ENCODE results near the gene COL4A1.
"Not testable (repeated sequence)": the region's sequence is repeated elsewhere in the genome, so short reads cannot be mapped to it uniquely, and the experiment has no call there.

The COL4A1 gene

GRCh38 chr13:110323172-110323891 is 16.4 kb upstream of the COL4A1 start:
- Histone ChIP-seq H3K27me3 (ENCODE audit: control insufficient read depth in 1 of 2, insufficient read depth in 2 of 2, low read length in 2 of 2) (no peaks in the 10 kb centered on the region), H3K4me1 (ENCODE audit: control insufficient read depth, insufficient read depth, low read length) (peaks cover 87% of the 10 kb centered on the region), H3K4me3 (ENCODE audit: low read length in 2 of 2) (peak overlapping the region in 1 of 2 donors; percentile 35), H3K9ac (ENCODE audit: low read length in 2 of 2) (peak overlapping the region; percentile 13 to 45), H3K27ac (ENCODE audit: low read length) (peak overlapping the region; percentile 82), H3K9me3 (ENCODE audit: control insufficient read depth in 2 of 2, low read length in 2 of 2) (no peaks in the 10 kb centered on the region), H3K36me3 (ENCODE audit: control insufficient read depth in 2 of 2, insufficient read depth in 2 of 2, low read length in 2 of 2) (peaks cover 0 to 5% of the 10 kb centered on the region in 2 donors)

- Histone ChIP-seq H3K9ac (ENCODE audit: low read length in 2 of 2) (peak overlapping the region in 1 of 2 donors; percentile 13), H3K4me1 (ENCODE audit: control insufficient read depth, insufficient read depth, low read length) (peaks cover 90% of the 10 kb centered on the region), H3K27ac (ENCODE audit: low read length) (peak overlapping the region; percentile 82), H3K4me3 (ENCODE audit: low read length in 2 of 2) (peak overlapping the region in 1 of 2 donors; percentile 15), H3K9me3 (ENCODE audit: control insufficient read depth in 2 of 2, low read length in 2 of 2) (no peaks in the 10 kb centered on the region), H3K36me3 (ENCODE audit: control insufficient read depth in 2 of 2, insufficient read depth in 2 of 2, low read length in 2 of 2) (peaks cover 0 to 5% of the 10 kb centered on the region in 2 donors), H3K27me3 (ENCODE audit: control insufficient read depth in 1 of 2, insufficient read depth in 2 of 2, low read length in 2 of 2) (no peaks in the 10 kb centered on the region)
Observed at GRCh38 chr13:110322828-110323171, 15.8 kb upstream of the COL4A1 start.

- Histone ChIP-seq H3K36me3 (ENCODE audit: control insufficient read depth in 2 of 2, insufficient read depth in 2 of 2, low read length in 2 of 2) (peaks cover 0 to 7% of the 10 kb centered on the region in 2 donors), H3K9ac (ENCODE audit: low read length in 2 of 2) (peak overlapping the region; percentile 13 to 23), H3K27ac (ENCODE audit: low read length) (peak overlapping the region; percentile 82), H3K4me3 (ENCODE audit: low read length in 2 of 2) (peak overlapping the region; percentile 15 to 40), H3K27me3 (ENCODE audit: control insufficient read depth in 1 of 2, insufficient read depth in 2 of 2, low read length in 2 of 2) (no peaks in the 10 kb centered on the region), H3K4me1 (ENCODE audit: control insufficient read depth, insufficient read depth, low read length) (peaks cover 91% of the 10 kb centered on the region), H3K9me3 (ENCODE audit: control insufficient read depth in 2 of 2, low read length in 2 of 2) (no peaks in the 10 kb centered on the region)
Observed at GRCh38 chr13:110322126-110322827, 15.3 kb upstream of the COL4A1 start.

- H3K9ac ChIP-seq (ENCODE audit: low read length in 2 of 2); H3K4me3 ChIP-seq (ENCODE audit: low read length in 2 of 2); H3K27me3 ChIP-seq (ENCODE audit: control insufficient read depth in 1 of 2, insufficient read depth in 2 of 2, low read length in 2 of 2); H3K9me3 ChIP-seq (ENCODE audit: control insufficient read depth in 2 of 2, low read length in 2 of 2): not testable (repeated sequence)
- H3K27ac ChIP-seq (ENCODE audit: low read length), result peak overlapping the region; percentile 82
- peaks cover 90% of the 10 kb centered on the region for H3K4me1 ChIP-seq (ENCODE audit: control insufficient read depth, insufficient read depth, low read length)
- H3K36me3 ChIP-seq (ENCODE audit: control insufficient read depth in 2 of 2, insufficient read depth in 2 of 2, low read length in 2 of 2), result peaks cover 4 to 11% of the 10 kb centered on the region in 2 donors
Observed at GRCh38 chr13:110321573-110321972, 14.6 kb upstream of the COL4A1 start.

GRCh38 chr13:110320645-110321044 is 13.7 kb upstream of the COL4A1 start:
- no peaks in the 10 kb centered on the region for H3K9me3 ChIP-seq (ENCODE audit: control insufficient read depth in 2 of 2, low read length in 2 of 2)
- H3K36me3 ChIP-seq (ENCODE audit: control insufficient read depth in 2 of 2, insufficient read depth in 2 of 2, low read length in 2 of 2), result peaks cover 4 to 9% of the 10 kb centered on the region in 2 donors
- no peak overlapping the region for H3K4me3 ChIP-seq (ENCODE audit: low read length in 2 of 2)
- H3K4me1 ChIP-seq (ENCODE audit: control insufficient read depth, insufficient read depth, low read length), result peaks cover 91% of the 10 kb centered on the region
- peak overlapping the region in 1 of 2 donors; percentile 20 for H3K9ac ChIP-seq (ENCODE audit: low read length in 2 of 2)
- H3K27ac ChIP-seq (ENCODE audit: low read length), result peak overlapping the region; percentile 75
- H3K27me3 ChIP-seq (ENCODE audit: control insufficient read depth in 1 of 2, insufficient read depth in 2 of 2, low read length in 2 of 2), result no peaks in the 10 kb centered on the region

GRCh38 chr13:110319774-110320509 is 13.0 kb upstream of the COL4A1 start:
- Histone ChIP-seq H3K27me3 (ENCODE audit: control insufficient read depth in 1 of 2, insufficient read depth in 2 of 2, low read length in 2 of 2) (no peaks in the 10 kb centered on the region), H3K9ac (ENCODE audit: low read length in 2 of 2) (peak overlapping the region in 1 of 2 donors; percentile 20), H3K4me3 (ENCODE audit: low read length in 2 of 2) (peak overlapping the region in 1 of 2 donors; percentile 44), H3K27ac (ENCODE audit: low read length) (peak overlapping the region; percentile 75), H3K9me3 (ENCODE audit: control insufficient read depth in 2 of 2, low read length in 2 of 2) (no peaks in the 10 kb centered on the region), H3K4me1 (ENCODE audit: control insufficient read depth, insufficient read depth, low read length) (peaks cover 91% of the 10 kb centered on the region), H3K36me3 (ENCODE audit: control insufficient read depth in 2 of 2, insufficient read depth in 2 of 2, low read length in 2 of 2) (peaks cover 4 to 9% of the 10 kb centered on the region in 2 donors)

GRCh38 chr13:110319397-110319773 is 12.4 kb upstream of the COL4A1 start:
- Histone ChIP-seq H3K4me3 (ENCODE audit: low read length in 2 of 2) (peak overlapping the region in 1 of 2 donors; percentile 44), H3K9ac (ENCODE audit: low read length in 2 of 2) (no peak overlapping the region), H3K27me3 (ENCODE audit: control insufficient read depth in 1 of 2, insufficient read depth in 2 of 2, low read length in 2 of 2) (no peaks in the 10 kb centered on the region), H3K27ac (ENCODE audit: low read length) (peak overlapping the region; percentile 75), H3K9me3 (ENCODE audit: control insufficient read depth in 2 of 2, low read length in 2 of 2) (no peaks in the 10 kb centered on the region), H3K36me3 (ENCODE audit: control insufficient read depth in 2 of 2, insufficient read depth in 2 of 2, low read length in 2 of 2) (peaks cover 4 to 10% of the 10 kb centered on the region in 2 donors), H3K4me1 (ENCODE audit: control insufficient read depth, insufficient read depth, low read length) (peaks cover 91% of the 10 kb centered on the region)

- Histone ChIP-seq H3K4me1 (ENCODE audit: control insufficient read depth, insufficient read depth, low read length) (peaks cover 91% of the 10 kb centered on the region), H3K36me3 (ENCODE audit: control insufficient read depth in 2 of 2, insufficient read depth in 2 of 2, low read length in 2 of 2) (peaks cover 4 to 13% of the 10 kb centered on the region in 2 donors), H3K9ac (ENCODE audit: low read length in 2 of 2) (no peak overlapping the region), H3K9me3 (ENCODE audit: control insufficient read depth in 2 of 2, low read length in 2 of 2) (no peaks in the 10 kb centered on the region), H3K27me3 (ENCODE audit: control insufficient read depth in 1 of 2, insufficient read depth in 2 of 2, low read length in 2 of 2) (no peaks in the 10 kb centered on the region), H3K27ac (ENCODE audit: low read length) (peak overlapping the region; percentile 75), H3K4me3 (ENCODE audit: low read length in 2 of 2) (peak overlapping the region in 1 of 2 donors; percentile 8)
Observed at GRCh38 chr13:110318920-110319319, 12.0 kb upstream of the COL4A1 start.

- peaks cover 87% of the 10 kb centered on the region for H3K4me1 ChIP-seq (ENCODE audit: control insufficient read depth, insufficient read depth, low read length)
- H3K9ac ChIP-seq (ENCODE audit: low read length in 2 of 2), result no peak overlapping the region
- peaks cover 4 to 13% of the 10 kb centered on the region in 2 donors for H3K36me3 ChIP-seq (ENCODE audit: control insufficient read depth in 2 of 2, insufficient read depth in 2 of 2, low read length in 2 of 2)
- peak overlapping the region in 1 of 2 donors; percentile 29 for H3K4me3 ChIP-seq (ENCODE audit: low read length in 2 of 2)
- H3K27ac ChIP-seq (ENCODE audit: low read length), result peak overlapping the region; percentile 75
- H3K27me3 ChIP-seq (ENCODE audit: control insufficient read depth in 1 of 2, insufficient read depth in 2 of 2, low read length in 2 of 2), result no peaks in the 10 kb centered on the region
- no peaks in the 10 kb centered on the region for H3K9me3 ChIP-seq (ENCODE audit: control insufficient read depth in 2 of 2, low read length in 2 of 2)
Observed at GRCh38 chr13:110317496-110318195, 10.7 kb upstream of the COL4A1 start.

GRCh38 chr13:110317093-110317492 is 10.1 kb upstream of the COL4A1 start:
- Histone ChIP-seq H3K36me3 (ENCODE audit: control insufficient read depth in 2 of 2, insufficient read depth in 2 of 2, low read length in 2 of 2) (peaks cover 4 to 13% of the 10 kb centered on the region in 2 donors), H3K9ac (ENCODE audit: low read length in 2 of 2) (no peak overlapping the region), H3K27me3 (ENCODE audit: control insufficient read depth in 1 of 2, insufficient read depth in 2 of 2, low read length in 2 of 2) (no peaks in the 10 kb centered on the region), H3K27ac (ENCODE audit: low read length) (peak overlapping the region; percentile 75), H3K9me3 (ENCODE audit: control insufficient read depth in 2 of 2, low read length in 2 of 2) (no peaks in the 10 kb centered on the region), H3K4me1 (ENCODE audit: control insufficient read depth, insufficient read depth, low read length) (peaks cover 86% of the 10 kb centered on the region), H3K4me3 (ENCODE audit: low read length in 2 of 2) (peak overlapping the region in 1 of 2 donors; percentile 29)
